ENCODE data around the gene LRSAM1.
"Not testable (repeated sequence)": the region's sequence is repeated elsewhere in the genome, so short reads cannot be mapped to it uniquely, and the experiment has no call there.

Gene LRSAM1

GRCh38 chr9:127455324-127455992, 4.1 kb downstream of the LRSAM1 start:
- Histone ChIP-seq H3K4me3 (ENCODE audit: low read depth in 1 of 5, low read length in 5 of 5) (no peak overlapping the region), H3K36me3 (ENCODE audit: control insufficient read depth in 5 of 5, insufficient read depth in 5 of 5, low read length in 5 of 5) (peaks cover 0 to 40% (median 26%) of the 10 kb centered on the region in 5 donors), H3K27ac (ENCODE audit: low read depth, low read length) (no peak overlapping the region), H3K27me3 (ENCODE audit: control insufficient read depth in 5 of 5, insufficient read depth in 4 of 5, low read length in 5 of 5) (no peaks in the 10 kb centered on the region), H3K9ac (ENCODE audit: low read length in 5 of 5) (no peak overlapping the region), H3K4me1 (ENCODE audit: control insufficient read depth in 5 of 5, insufficient read depth in 5 of 5, low read length in 5 of 5) (peaks cover under 1 to 46% (median 26%) of the 10 kb centered on the region in 5 donors), H3K9me3 (ENCODE audit: control insufficient read depth in 5 of 5, low read length in 5 of 5) (no peaks in the 10 kb centered on the region)

- Histone ChIP-seq H3K27me3 (ENCODE audit: control insufficient read depth in 5 of 5, insufficient read depth in 4 of 5, low read length in 5 of 5) (no peaks in the 10 kb centered on the region), H3K27ac (ENCODE audit: low read depth, low read length) (no peak overlapping the region), H3K4me1 (ENCODE audit: control insufficient read depth in 5 of 5, insufficient read depth in 5 of 5, low read length in 5 of 5) (peaks cover 0 to 31% (median 11%) of the 10 kb centered on the region in 5 donors), H3K9ac (ENCODE audit: low read length in 5 of 5) (no peak overlapping the region), H3K9me3 (ENCODE audit: control insufficient read depth in 5 of 5, low read length in 5 of 5) (no peaks in the 10 kb centered on the region), H3K36me3 (ENCODE audit: control insufficient read depth in 5 of 5, insufficient read depth in 5 of 5, low read length in 5 of 5) (peaks cover 0 to 56% (median 40%) of the 10 kb centered on the region in 5 donors), H3K4me3 (ENCODE audit: low read depth in 1 of 5, low read length in 5 of 5) (no peak overlapping the region)
Measured at GRCh38 chr9:127457191-127457878, 6.0 kb downstream of the LRSAM1 start.

GRCh38 chr9:127458921-127459320, 7.6 kb downstream of the LRSAM1 start:
- no peak overlapping the region for H3K27ac ChIP-seq (ENCODE audit: low read depth, low read length)
- no peaks in the 10 kb centered on the region for H3K9me3 ChIP-seq (ENCODE audit: control insufficient read depth in 5 of 5, low read length in 5 of 5)
- H3K27me3 ChIP-seq (ENCODE audit: control insufficient read depth in 5 of 5, insufficient read depth in 4 of 5, low read length in 5 of 5) = no peaks in the 10 kb centered on the region
- peaks cover 0 to 71% (median 51%) of the 10 kb centered on the region in 5 donors for H3K36me3 ChIP-seq (ENCODE audit: control insufficient read depth in 5 of 5, insufficient read depth in 5 of 5, low read length in 5 of 5)
- peaks cover 0 to 21% (median 10%) of the 10 kb centered on the region in 5 donors for H3K4me1 ChIP-seq (ENCODE audit: control insufficient read depth in 5 of 5, insufficient read depth in 5 of 5, low read length in 5 of 5)
- no peak overlapping the region for H3K9ac ChIP-seq (ENCODE audit: low read length in 5 of 5)
- H3K4me3 ChIP-seq (ENCODE audit: low read depth in 1 of 5, low read length in 5 of 5) = no peak overlapping the region

- Histone ChIP-seq H3K4me3 (ENCODE audit: low read depth in 1 of 5, low read length in 5 of 5) (no peak overlapping the region), H3K9me3 (ENCODE audit: control insufficient read depth in 5 of 5, low read length in 5 of 5) (no peaks in the 10 kb centered on the region), H3K27ac (ENCODE audit: low read depth, low read length) (no peak overlapping the region), H3K9ac (ENCODE audit: low read length in 5 of 5) (no peak overlapping the region), H3K27me3 (ENCODE audit: control insufficient read depth in 5 of 5, insufficient read depth in 4 of 5, low read length in 5 of 5) (no peaks in the 10 kb centered on the region), H3K36me3 (ENCODE audit: control insufficient read depth in 5 of 5, insufficient read depth in 5 of 5, low read length in 5 of 5) (peaks cover 0 to 79% (median 65%) of the 10 kb centered on the region in 5 donors), H3K4me1 (ENCODE audit: control insufficient read depth in 5 of 5, insufficient read depth in 5 of 5, low read length in 5 of 5) (peaks cover 0 to 5% (median 2%) of the 10 kb centered on the region in 5 donors)
Measured at GRCh38 chr9:127463382-127463781, 12.1 kb downstream of the LRSAM1 start.

- Histone ChIP-seq H3K27me3 (ENCODE audit: control insufficient read depth in 5 of 5, insufficient read depth in 4 of 5, low read length in 5 of 5) (no peaks in the 10 kb centered on the region), H3K4me1 (ENCODE audit: control insufficient read depth in 5 of 5, insufficient read depth in 5 of 5, low read length in 5 of 5) (peaks cover 0 to 2% (median 0%) of the 10 kb centered on the region in 5 donors), H3K9ac (ENCODE audit: low read length in 5 of 5) (no peak overlapping the region), H3K4me3 (ENCODE audit: low read depth in 1 of 5, low read length in 5 of 5) (no peak overlapping the region), H3K9me3 (ENCODE audit: control insufficient read depth in 5 of 5, low read length in 5 of 5) (no peaks in the 10 kb centered on the region), H3K36me3 (ENCODE audit: control insufficient read depth in 5 of 5, insufficient read depth in 5 of 5, low read length in 5 of 5) (peaks cover 0 to 82% (median 66%) of the 10 kb centered on the region in 5 donors), H3K27ac (ENCODE audit: low read depth, low read length) (no peak overlapping the region)
Measured at GRCh38 chr9:127463911-127464310, 12.6 kb downstream of the LRSAM1 start.

- H3K36me3 ChIP-seq (ENCODE audit: control insufficient read depth in 5 of 5, insufficient read depth in 5 of 5, low read length in 5 of 5) = peaks cover 5 to 73% (median 54%) of the 10 kb centered on the region in 5 donors
- H3K27me3 ChIP-seq (ENCODE audit: control insufficient read depth in 5 of 5, insufficient read depth in 4 of 5, low read length in 5 of 5); H3K9me3 ChIP-seq (ENCODE audit: control insufficient read depth in 5 of 5, low read length in 5 of 5); H3K4me1 ChIP-seq (ENCODE audit: control insufficient read depth in 5 of 5, insufficient read depth in 5 of 5, low read length in 5 of 5); H3K9ac ChIP-seq (ENCODE audit: low read length in 5 of 5); H3K27ac ChIP-seq (ENCODE audit: low read depth, low read length); H3K4me3 ChIP-seq (ENCODE audit: low read depth in 1 of 5, low read length in 5 of 5): not testable (repeated sequence)
Measured at GRCh38 chr9:127466407-127466917, 15.2 kb downstream of the LRSAM1 start.

GRCh38 chr9:127467621-127468020, 16.3 kb downstream of the LRSAM1 start:
- Histone ChIP-seq H3K4me1 (ENCODE audit: control insufficient read depth in 5 of 5, insufficient read depth in 5 of 5, low read length in 5 of 5) (no peaks in the 10 kb centered on the region), H3K27me3 (ENCODE audit: control insufficient read depth in 5 of 5, insufficient read depth in 4 of 5, low read length in 5 of 5) (no peaks in the 10 kb centered on the region), H3K9me3 (ENCODE audit: control insufficient read depth in 5 of 5, low read length in 5 of 5) (no peaks in the 10 kb centered on the region), H3K27ac (ENCODE audit: low read depth, low read length) (no peak overlapping the region), H3K9ac (ENCODE audit: low read length in 5 of 5) (no peak overlapping the region), H3K36me3 (ENCODE audit: control insufficient read depth in 5 of 5, insufficient read depth in 5 of 5, low read length in 5 of 5) (peaks cover 5 to 63% (median 42%) of the 10 kb centered on the region in 5 donors), H3K4me3 (ENCODE audit: low read depth in 1 of 5, low read length in 5 of 5) (no peak overlapping the region)

GRCh38 chr9:127470662-127471061, 19.4 kb downstream of the LRSAM1 start:
- Histone ChIP-seq H3K4me3 (ENCODE audit: low read depth in 1 of 5, low read length in 5 of 5) (no peak overlapping the region), H3K9me3 (ENCODE audit: control insufficient read depth in 5 of 5, low read length in 5 of 5) (no peaks in the 10 kb centered on the region), H3K4me1 (ENCODE audit: control insufficient read depth in 5 of 5, insufficient read depth in 5 of 5, low read length in 5 of 5) (no peaks in the 10 kb centered on the region), H3K9ac (ENCODE audit: low read length in 5 of 5) (no peak overlapping the region), H3K27me3 (ENCODE audit: control insufficient read depth in 5 of 5, insufficient read depth in 4 of 5, low read length in 5 of 5) (no peaks in the 10 kb centered on the region), H3K36me3 (ENCODE audit: control insufficient read depth in 5 of 5, insufficient read depth in 5 of 5, low read length in 5 of 5) (peaks cover 10 to 59% (median 43%) of the 10 kb centered on the region in 5 donors), H3K27ac (ENCODE audit: low read depth, low read length) (no peak overlapping the region)

GRCh38 chr9:127473501-127473900, 22.2 kb downstream of the LRSAM1 start:
- H3K9ac ChIP-seq (ENCODE audit: low read length in 5 of 5) = no peak overlapping the region
- H3K27me3 ChIP-seq (ENCODE audit: control insufficient read depth in 5 of 5, insufficient read depth in 4 of 5, low read length in 5 of 5) = no peaks in the 10 kb centered on the region
- no peaks in the 10 kb centered on the region for H3K9me3 ChIP-seq (ENCODE audit: control insufficient read depth in 5 of 5, low read length in 5 of 5)
- H3K4me1 ChIP-seq (ENCODE audit: control insufficient read depth in 5 of 5, insufficient read depth in 5 of 5, low read length in 5 of 5) = no peaks in the 10 kb centered on the region
- H3K4me3 ChIP-seq (ENCODE audit: low read depth in 1 of 5, low read length in 5 of 5) = no peak overlapping the region
- peaks cover 10 to 62% (median 41%) of the 10 kb centered on the region in 5 donors for H3K36me3 ChIP-seq (ENCODE audit: control insufficient read depth in 5 of 5, insufficient read depth in 5 of 5, low read length in 5 of 5)
- H3K27ac ChIP-seq (ENCODE audit: low read depth, low read length) = no peak overlapping the region

- Histone ChIP-seq H3K27ac (ENCODE audit: low read depth, low read length) (no peak overlapping the region), H3K4me1 (ENCODE audit: control insufficient read depth in 5 of 5, insufficient read depth in 5 of 5, low read length in 5 of 5) (no peaks in the 10 kb centered on the region), H3K4me3 (ENCODE audit: low read depth in 1 of 5, low read length in 5 of 5) (no peak overlapping the region), H3K27me3 (ENCODE audit: control insufficient read depth in 5 of 5, insufficient read depth in 4 of 5, low read length in 5 of 5) (no peaks in the 10 kb centered on the region), H3K9me3 (ENCODE audit: control insufficient read depth in 5 of 5, low read length in 5 of 5) (no peaks in the 10 kb centered on the region), H3K36me3 (ENCODE audit: control insufficient read depth in 5 of 5, insufficient read depth in 5 of 5, low read length in 5 of 5) (peaks cover 10 to 62% (median 45%) of the 10 kb centered on the region in 5 donors), H3K9ac (ENCODE audit: low read length in 5 of 5) (no peak overlapping the region)
Measured at GRCh38 chr9:127473932-127474331, 22.6 kb downstream of the LRSAM1 start.

Data from subcutaneous abdominal adipose tissue (tissue), 5 donors.